Measurements from ENCODE around the gene TANGO6.

GRCh38 chr16:68892214-68892613 lies 48.9 kb downstream of the TANGO6 start:
- TF ChIP-seq ZNF274 (IDR thresholded peaks at IDR 0.05; ENCODE audit: borderline replicate concordance, extremely low read depth, low read length) (no peak), CBX5 (IDR thresholded peaks at IDR 0.05; ENCODE audit: low read depth, low read length) (no peak), CTCF (IDR thresholded peaks at IDR 0.05; ENCODE audit: control extremely low read depth in 1 of 3, insufficient read depth in 1 of 3, low read depth in 1 of 3, low read length in 3 of 3) (no peak), POLR2AphosphoS5 (IDR thresholded peaks at IDR 0.05; ENCODE audit: low read depth, low read length) (no peak), KDM1A (IDR thresholded peaks at IDR 0.05; ENCODE audit: borderline replicate concordance, low read length) (no peak), POLR2A (IDR thresholded peaks at IDR 0.05; ENCODE audit: control extremely low read depth in 1 of 2, low read depth in 2 of 2, low read length in 2 of 2) (no peak), JUN (IDR thresholded peaks at IDR 0.05; ENCODE audit: low read depth, low read length) (no peak)
